SKM-1 (cell line): ENCODE data around the gene DHRS13.
"Not testable (repeated sequence)": the region's sequence is repeated elsewhere in the genome, so short reads cannot be mapped to it uniquely, and the experiment has no call there.

Experiments
- DNase-seq: peaks from one replicate; lab custom pipeline; 2025; ENCODE audit not compliant: unreplicated experiment; lab: John Stamatoyannopoulos, UW

Gene DHRS13

DNA sequence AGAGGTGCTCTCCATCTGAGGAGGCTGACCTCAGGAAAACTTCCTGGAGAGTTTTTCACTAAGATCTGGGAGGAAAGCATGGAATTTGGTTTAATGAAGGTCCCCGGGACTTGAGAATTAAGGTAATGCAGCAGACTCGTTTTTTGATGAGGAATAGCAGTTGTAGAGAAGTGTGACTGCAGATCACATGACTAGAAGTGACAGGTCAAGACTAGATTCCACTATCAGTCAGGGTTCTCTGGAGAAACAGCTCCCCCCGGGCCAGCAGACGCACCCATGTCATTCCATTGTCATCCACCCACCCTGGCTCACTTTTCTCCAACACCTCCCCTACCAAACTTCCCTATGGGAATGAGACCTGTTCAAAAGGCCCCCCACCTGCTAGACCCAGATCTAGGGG lies 1.9 kb upstream of the DHRS13 start:
- DNase-seq, result no peak

DNA sequence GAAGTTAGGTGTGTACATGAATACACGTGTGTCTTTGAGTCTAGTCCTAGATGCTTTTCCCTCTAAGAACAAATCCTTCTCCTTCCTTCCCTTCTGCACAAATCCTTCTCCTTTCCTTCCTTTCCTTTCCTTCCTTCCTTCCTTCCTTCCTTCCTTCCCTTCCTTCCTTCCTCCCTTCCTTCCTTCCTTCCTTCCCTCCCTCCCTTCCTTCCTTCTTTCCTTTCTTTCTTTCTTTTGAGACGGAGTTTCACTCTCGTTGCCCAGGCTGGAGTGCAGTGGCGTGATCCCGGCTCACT lies 615 bp upstream of the DHRS13 start:
- DNase-seq, result not testable (repeated sequence)

DNA sequence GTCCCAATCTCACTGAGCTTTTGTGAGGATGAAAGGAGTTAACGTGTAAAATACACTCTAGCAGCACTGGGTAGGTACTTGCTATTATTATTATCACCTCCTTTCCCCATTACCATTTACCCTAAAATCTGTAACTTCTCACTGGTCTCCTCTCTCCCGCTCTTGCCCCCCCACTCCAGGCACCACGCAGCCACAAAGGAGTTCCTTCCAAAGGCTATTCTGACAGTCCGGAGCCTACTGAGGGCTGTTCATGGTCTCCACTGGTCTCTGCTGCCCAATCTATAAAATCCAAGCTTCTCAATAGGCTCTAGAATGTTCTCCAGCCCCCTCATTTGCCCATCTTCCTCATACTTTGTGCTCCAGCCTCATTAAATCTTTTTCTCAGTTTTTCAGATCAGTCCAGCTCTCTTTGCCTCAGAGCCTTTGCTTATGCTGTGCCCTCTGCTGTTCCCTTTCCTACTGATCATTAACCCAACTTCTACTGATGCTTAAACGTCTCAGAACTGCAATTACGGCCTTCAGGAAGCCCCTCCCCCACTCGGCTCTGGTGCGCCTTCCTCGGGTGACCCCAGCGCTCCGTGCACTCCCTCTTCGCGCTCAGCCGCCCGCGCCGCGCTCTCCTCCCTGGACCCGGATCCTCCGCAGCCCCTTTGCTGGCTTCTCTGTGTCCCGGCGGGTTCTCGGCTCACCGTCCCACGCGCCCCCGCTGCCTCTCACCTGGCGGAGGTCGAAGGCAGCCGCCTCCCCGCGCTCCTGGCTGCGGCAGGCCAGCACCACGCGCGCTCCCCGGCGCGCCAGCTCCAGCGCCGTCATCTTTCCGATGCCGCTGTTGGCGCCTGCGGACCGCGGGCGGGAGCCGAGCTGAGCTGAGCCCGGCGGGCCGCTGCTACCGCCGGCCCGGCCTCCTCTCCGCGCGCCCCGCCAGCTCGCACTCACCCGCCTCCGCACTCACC lies 737 bp downstream of the DHRS13 start:
- peak; percentile 24 for DNase-seq

DNA sequence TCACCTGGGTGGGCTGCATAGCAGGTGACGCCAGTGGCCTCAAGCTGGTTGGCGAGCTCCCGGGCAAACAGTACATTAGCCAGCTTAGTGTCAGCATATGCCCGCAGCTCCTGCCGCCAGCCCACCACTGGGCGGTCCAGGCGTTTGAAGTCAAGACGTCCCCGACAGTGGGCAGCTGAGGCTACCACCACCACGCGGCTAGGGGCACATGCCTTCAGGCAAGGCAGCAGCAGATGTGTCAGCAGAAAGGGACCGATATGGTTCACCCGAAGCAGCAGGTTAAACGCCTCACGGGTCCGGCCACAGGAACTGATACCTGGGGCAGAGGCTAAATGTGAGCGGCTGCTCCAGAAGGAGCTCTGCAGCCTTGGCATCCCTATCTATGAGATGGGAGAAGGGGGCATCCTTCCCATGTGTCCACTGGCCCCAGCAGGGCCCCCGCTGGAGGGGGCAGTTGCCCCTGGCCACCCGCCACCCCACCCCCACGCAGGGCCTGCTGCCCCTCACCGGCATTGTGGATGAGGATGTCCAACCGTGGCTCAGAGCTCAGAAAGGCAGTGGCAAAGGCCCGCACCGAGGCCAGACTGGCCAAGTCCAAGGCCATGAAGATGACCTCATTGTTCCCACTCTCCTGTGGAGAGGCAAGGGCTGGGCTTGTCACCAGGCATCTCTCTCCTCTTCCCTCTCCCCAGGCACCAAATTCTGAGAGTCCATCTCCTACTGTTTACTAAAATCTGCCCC lies 1.7 kb downstream of the DHRS13 start:
- DNase-seq, result no peak

DNA sequence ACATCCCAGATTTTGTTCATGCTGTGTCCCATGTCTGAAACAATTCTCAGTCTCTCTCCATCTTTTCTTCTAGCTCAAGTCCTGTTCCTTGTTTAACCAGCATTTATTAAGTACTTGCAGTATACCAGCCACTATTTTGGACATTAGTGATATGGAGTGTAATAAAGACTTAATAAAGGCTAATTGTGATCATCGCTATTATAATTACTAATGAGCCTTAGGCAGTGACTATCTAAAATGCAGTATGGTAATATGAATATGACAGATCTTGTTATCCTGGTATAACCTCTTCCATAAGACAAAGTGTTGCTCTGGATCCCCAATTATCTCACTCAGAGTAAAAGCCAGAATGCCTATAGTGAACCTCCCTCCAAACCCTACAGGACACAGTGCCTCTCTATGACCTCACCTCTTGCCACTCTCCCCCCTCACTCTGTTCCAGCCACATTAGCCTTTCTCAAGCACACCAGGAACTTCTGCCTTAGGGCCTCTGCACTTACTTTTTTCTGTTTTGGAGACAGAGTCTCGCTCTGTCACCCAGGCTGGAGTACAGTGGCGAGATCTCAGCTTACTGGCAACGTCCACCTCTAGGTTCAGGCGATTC lies 3.6 kb downstream of the DHRS13 start:
- DNase-seq, result no peak

DNA sequence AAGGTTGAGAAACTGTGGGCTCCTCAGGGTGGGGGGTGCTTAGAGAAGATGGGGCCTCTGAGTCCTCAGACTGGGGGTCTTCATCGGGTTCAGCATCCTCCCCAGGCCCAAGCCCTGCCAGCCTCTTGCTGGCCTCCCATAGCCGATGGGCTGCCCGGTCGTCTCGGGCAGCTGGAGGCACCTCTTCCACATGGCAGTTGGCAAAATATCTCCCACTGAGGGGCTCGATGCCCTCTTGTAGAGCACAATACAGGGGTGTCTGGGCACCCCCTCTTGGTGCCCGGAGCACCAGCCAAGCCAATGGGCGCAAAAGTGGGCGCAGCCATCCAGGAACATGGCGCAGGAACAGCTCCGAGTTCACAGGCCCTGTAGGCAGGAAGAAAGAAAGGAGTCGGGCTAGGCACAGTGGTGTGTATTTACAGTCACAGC lies 4.3 kb downstream of the DHRS13 start:
- no peak for DNase-seq

DNA sequence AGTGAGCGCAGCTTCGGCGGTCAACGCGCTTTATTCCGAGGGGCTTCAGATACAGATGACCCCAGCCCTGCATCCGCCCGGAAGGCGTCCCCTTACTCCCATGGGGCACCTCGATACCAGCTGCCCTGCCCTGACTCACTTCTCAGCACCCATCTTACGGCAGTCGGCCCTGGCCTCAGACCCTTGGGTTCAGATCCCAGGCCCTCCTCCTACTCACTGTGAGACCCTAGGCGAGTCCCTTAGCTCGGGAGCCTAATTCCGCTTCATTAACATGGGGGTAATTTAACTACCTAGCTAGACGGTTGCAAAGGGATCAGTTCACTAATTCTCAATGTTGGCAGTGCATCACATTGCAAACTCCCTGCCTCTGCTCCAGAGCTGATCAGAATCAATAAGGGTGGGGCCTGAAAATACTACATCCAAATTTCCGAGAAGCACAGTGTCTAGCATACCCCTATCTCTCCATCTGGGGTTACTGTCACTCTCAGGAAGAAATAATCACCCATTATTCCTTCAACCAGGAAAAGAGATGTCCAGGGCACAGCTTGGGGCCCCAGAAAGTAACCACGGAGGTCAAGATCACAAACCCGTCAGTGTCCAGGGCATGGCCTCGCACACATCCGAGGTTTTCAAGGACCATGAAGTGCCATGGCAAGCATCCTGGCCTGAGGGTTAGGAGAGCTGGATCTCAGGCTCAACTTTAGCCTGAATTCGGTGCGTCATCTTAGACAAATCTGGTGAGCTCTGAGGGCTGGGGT lies 4.9 kb downstream of the DHRS13 start:
- no peak for DNase-seq

DNA sequence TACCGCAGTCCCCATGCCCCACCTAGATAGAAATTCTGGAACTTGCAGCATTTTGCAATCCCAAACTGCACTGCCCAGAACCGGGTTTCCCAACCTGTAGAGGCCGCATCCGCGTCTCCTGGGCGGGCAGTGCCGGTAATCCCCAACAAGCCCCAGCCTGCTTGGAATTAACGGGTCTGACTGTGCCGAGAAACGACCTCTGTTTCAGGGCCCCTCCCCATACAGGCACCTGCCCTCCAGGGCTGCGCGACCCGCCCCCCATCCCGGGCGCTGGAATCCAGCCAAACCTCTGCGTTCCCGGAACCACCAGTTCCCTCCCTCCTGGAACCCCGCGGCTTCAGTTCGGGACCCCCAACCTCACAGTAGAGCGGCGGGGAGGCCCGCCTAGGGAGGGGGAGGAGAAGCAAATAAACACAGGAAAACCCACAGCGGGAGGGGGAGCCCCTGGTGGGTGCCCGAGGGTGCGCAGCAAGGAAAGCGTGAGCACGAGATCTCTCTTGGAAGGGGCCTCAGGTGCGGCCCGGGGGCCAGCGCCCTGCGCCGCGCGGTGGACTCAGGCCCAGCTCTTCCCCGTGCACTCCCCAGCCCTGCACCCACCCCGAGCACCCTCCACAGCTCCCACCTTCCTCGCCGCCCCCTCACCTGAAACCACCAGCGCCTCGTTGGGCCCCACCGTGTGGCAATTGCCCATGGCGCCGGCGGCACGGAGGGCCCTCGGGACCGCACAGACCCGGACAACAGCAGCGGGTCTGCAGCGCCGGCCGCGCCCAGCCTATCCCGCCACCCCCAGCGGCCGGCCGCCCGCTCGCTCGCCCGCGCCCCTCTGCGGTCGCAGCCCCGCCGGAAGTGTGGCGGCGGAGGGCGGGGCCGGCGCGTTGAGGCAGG lies 5.8 kb downstream of the DHRS13 start, which contains the start of gene FLOT2:
Gene FLOT2 (minus strand): TSS at position 850 of the 885 bp plus-strand sequence. CDS start 159 bp downstream, at position 691.
- DNase-seq, result peak; percentile 57

DNA sequence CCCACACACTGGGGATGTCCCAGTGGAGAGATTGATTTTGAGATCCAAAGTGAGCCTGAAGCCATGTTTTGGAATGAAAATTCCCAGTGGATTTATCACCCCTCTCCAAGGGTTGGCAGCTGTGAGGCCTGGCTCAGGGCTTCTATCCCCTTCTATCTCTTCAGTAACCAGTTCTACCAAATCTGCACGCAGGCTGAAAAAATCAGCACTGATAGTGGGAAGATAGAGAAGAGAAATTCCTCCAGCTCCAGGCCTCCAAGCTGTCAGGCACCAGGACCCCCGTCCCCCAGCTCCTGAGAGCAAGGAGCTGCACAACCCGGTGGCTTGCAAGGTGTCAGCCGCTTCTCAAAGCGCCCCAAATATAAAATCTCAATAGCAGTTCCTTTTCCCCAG lies 6.4 kb downstream of the DHRS13 start:
- DNase-seq, result no peak

DNA sequence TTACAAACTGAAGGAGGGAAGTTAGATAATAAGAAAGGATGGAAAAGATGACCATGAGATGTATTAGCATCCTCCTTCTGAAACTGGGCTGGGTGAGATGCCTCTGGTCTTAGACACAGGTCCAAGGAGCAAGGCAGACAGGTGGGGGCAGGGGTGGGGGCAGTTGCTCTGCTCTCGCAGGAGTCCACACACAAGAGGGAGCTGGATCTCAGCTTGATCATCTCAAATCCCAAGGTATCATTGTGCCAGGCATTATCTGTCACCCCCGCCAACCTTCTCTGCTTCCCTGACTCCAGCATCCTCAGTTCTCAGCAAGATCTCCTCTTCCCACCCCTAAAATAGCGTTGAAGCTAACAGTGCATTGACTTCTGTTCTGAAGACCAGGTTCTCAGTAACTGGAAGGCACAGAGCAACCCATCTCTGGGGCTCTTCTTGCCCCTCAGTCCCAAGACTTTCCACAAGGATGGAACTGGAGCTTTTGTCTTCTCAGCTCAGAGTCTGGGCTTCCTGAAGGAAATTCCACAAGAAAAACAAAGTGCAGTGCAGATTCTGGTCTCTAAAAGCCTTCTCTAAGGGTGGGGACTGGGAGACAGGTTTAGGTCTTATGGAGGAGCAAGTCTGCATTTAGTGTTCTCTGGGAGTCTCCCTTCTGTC lies 7.0 kb downstream of the DHRS13 start:
- no peak for DNase-seq

DNA sequence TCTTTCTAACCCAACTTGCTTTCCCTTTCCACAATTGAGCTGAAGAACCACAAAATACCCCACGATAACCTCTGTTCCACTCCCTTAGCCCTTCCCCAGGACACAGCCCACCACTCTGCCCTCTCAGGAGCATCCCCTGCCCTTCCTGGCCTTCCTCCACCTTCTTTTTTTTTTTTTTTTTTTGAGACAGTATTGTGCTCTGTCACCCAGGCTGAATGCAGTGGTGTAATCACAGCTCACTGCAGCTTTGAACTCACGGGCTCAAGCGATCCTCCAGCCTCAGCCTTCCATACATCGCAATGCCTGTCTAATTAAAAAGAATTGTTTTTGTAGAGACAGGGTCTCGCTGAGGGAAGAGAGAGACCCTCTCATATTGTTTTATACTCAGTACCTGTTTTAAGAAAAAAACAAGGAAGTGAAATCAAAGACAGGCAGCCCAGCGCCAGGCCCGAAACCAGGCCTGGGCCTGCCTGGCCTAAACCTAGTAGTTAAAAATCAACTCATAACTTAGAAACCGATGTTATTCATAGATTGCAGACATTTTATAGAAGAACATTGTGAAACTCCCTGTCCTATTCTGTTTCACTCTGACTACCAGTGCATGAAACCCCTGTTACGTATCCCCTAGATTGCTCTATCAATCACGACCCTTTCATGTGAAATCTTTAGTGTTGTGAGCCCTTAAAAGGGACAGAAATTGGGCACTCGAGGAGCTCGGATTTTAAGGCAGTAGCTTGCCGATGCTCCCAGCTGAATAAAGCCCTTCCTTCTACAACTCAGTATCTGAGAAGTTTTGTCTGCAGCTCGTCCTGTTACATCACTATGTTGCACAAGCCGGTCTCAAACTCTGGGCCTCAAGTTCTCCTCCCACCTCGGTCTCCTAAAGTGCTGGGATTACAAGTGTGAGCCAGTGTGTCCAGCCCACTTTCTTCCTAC lies 9.4 kb downstream of the DHRS13 start:
- DNase-seq, result peak; percentile 69

DNA sequence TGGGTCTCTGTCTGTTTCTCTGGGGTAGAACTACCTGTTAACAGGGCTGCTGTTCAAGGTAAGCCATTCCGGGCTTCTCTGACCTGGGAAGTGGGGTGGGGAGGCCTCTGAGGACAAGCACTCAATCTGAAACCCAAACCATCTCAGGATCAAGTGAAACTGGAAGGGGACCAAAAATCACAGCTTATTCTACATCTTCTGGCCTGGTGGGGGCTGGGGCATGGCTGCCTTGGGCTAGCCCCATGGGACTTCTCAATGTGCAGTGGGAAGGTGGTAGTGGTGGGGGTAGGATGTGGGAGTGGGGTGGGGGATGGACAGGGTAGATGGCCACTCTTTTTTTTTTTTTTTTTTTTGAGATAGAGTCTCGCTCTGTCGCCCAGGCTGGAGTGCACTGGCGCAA lies 10.9 kb downstream of the DHRS13 start:
- DNase-seq, result no peak

DNA sequence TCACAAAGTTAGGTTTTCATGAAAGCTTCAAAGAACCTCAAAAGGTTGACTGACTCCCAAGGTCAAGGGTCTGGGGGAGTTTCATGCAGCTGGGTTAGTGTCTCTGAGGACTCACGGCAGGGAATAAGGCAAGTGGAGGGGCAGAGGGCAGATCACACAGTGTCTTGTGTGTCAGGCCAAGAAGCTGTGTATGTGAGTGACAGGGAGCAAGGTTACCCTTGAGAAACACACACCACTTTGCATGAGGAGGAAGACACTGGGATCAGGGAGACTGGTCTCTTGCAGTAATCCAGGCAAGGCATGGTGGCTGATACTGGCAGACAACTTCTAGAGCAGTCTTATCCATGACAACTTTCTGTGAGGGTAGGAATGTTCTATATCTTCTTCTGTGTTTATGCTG lies 11.7 kb downstream of the DHRS13 start:
- no peak for DNase-seq

DNA sequence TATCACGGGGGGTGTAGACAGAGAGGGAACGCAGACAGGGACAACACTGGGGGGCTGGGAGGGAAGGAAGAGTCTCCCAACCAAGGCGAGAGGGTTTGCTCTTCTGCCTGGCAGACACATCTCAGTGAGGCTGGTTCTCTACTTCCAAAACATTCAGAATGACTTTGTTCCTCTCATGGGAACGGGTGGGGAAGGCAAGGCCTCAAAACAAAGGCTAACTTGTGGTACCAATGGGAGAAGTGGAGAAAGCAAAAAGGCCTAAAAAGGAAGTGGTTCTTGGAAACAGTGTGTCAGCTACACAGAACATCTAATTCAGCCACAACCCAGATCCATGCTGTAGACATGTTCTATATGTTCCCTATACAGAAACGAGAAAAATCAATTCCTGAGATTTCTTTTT lies 12.9 kb downstream of the DHRS13 start:
- DNase-seq, result no peak

DNA sequence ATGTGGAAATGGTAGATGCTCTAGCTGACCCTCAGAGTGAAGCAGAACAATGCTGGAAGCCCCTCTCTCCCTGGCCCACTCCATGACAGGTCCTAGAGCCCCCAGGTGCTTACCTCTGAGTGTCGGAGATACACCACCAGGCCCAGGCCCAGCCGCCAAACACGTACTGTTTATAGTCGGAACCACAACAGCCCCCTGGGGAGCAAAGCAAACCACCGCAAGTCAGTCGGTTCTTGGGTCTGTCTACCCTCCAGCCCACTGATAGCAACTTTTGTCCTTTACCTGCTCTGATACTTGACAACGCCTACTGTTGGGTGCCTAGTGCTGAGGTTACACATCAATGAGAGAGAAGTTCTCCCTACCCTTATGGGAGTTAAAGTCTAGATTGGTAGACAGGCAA lies 14.0 kb downstream of the DHRS13 start:
- DNase-seq, result no peak

DNA sequence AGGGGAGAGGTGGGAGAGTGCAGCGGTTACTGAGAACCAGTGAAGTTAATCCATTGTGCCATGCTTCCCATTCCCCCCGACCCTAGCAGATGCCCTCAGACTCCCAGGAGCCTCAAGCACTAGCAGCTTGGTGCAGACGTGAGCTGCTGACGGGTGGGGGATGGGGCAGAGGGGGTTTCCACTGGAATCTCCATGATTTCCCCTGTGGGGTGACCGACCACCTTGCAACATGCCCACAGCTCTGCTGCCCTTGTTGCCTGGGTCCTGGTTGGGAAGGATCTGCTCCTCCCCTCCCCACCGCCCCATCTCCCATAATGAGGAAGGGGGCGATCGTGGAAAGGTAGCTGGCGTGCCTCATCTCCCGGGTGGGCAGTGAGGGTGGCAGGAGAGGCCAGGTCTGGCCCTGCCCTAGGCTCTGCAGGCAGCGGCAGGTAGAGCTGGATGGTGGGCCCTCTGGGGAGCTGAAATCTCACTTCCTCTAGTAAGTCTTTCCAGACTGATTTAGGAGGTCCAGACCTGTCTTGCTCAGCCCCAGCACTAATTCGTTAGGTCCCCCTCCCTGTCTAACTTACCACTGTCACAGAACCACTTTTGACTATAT lies 14.9 kb downstream of the DHRS13 start:
- no peak for DNase-seq

DNA sequence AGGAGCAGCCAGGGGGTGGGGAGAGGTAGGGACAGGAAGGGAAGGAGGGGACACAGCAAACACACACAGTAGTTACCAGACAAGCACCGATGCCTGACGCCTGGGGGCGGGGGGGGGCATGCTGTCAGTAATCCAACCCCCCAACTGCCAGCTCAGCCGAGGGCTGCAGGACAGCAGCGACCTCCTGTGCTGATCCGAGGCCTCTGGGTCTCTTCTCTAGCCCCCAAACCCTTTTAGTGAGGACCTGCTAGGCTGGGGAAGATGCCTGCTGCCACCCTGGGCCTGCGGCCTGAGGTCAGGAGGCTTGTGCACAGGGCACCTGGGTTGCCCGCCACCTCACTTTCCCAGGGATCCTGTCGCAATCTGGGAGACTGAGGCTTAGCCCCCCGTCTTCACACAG lies 16.9 kb downstream of the DHRS13 start:
- no peak for DNase-seq

DNA sequence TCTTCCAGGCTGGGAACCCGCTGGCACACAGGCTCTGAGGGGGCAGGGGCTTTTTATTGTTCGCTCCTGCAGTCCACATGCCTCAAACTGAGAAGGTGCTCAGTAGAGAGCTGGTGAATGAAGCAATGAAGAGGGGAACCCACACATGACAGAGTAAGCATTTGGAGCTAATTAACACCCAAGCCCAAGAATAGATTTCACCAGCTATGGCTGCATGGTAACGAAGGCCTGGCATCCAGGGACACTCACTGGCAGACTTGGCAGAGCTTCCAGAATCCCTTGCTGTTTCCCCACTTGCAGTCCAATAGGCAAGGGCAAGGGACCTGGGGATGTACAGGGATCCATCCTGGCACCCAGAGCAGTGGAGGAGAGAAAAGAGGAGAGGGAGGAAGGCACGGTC lies 17.5 kb downstream of the DHRS13 start:
- no peak for DNase-seq
